ENCODE data around the gene RAP2A.

Gene RAP2A

DNA sequence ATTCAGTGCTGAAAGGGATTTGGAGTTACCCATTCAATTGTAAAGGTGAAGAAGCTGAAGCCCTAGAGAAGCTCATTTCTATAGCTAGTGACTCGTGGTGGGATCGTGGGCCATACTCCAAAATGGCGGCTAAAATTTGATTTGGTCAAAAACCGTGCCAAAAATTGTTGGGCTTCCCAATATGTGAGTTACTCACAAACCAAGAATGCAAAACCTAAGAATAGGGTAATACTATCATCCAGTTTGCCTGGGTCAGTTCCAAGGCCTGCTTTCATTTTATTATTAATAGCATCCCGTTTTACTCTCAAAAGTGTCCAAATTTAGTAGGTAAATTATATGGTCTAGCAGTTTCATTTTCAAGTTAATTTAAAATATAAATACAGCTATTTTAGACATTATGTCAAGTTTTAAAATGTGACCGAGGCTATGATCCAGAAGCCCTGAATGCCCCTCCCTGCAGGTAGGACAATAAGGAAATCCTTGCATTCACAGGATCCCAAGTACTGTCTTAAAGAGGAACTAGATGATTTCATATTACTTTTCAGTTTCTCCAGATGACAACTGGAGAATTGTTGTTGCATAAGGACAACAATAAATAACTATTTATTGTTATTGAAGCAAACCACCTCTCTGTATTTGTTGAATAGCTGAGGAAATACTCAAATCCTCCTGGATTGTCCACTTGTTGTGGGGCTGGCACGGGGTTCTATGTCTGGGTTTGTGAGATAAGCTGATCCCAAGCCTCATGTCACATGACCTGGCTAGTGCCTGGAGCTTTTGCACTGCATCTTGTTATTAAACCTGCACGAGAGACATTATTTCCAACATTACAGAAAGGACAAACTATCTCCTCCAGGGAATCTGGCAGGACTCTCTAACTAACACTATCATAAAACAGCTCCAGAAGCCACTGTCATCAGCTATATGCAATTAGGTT, 11.6 kb upstream of the RAP2A start:
- peak; percentile 23 for DNase-seq (ENCODE audit: low read depth, low spot score)

GRCh38 chr13:97423300-97424045, 10.5 kb upstream of the RAP2A start:
- no peak for DNase-seq (ENCODE audit: low read depth, low spot score)

DNA sequence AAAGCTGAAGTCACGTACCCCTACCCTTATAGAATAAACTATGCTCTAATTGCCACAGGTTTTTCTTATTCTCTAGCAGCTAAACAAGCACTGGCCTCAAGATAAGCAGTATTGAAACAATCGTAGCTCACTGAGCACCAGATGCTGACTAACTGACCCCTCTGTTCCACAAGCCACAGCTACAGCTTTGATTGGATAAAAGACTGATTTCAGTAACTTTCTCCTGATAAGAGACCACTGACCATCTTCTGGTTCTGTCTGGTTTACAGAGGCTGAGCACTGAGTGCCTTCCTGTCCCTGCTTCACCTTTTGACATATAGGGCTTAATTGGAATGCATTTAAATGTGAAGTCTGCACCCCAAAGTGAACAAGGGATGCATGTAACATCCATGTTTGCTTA, 8.4 kb upstream of the RAP2A start:
- DNase-seq (ENCODE audit: low read depth, low spot score): no peak

GRCh38 chr13:97426695-97427094, 7.3 kb upstream of the RAP2A start:
- no peak for DNase-seq (ENCODE audit: low read depth, low spot score)

- DNase-seq (ENCODE audit: low read depth, low spot score): peak; percentile 55
Measured at GRCh38 chr13:97429681-97430081, 4.3 kb upstream of the RAP2A start.

DNA sequence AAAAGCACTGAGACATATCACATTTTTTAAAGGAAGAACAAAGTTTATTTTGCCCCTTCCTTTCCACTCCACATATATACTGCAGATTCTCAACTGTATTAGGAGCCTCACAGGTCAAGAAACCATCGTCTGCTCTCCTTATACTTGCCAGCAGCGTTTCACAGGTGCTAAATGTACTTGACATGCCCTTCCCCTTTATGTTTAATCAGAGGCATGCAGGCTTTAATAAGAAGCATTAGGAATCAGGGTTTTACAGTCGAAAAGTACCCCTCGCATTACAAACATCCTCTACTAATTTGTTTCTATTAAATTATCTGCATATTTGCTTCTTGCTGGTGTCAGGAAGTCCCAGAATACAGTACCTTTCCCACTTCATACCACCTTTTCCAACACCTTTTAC, 3.7 kb upstream of the RAP2A start:
- DNase-seq (ENCODE audit: low read depth, low spot score): no peak

- no peak for DNase-seq (ENCODE audit: low read depth, low spot score)
Measured at GRCh38 chr13:97431171-97431764, 2.7 kb upstream of the RAP2A start.

GRCh38 chr13:97432232-97432916, 1.6 kb upstream of the RAP2A start:
- DNase-seq (ENCODE audit: low read depth, low spot score): peak; percentile 21

DNA sequence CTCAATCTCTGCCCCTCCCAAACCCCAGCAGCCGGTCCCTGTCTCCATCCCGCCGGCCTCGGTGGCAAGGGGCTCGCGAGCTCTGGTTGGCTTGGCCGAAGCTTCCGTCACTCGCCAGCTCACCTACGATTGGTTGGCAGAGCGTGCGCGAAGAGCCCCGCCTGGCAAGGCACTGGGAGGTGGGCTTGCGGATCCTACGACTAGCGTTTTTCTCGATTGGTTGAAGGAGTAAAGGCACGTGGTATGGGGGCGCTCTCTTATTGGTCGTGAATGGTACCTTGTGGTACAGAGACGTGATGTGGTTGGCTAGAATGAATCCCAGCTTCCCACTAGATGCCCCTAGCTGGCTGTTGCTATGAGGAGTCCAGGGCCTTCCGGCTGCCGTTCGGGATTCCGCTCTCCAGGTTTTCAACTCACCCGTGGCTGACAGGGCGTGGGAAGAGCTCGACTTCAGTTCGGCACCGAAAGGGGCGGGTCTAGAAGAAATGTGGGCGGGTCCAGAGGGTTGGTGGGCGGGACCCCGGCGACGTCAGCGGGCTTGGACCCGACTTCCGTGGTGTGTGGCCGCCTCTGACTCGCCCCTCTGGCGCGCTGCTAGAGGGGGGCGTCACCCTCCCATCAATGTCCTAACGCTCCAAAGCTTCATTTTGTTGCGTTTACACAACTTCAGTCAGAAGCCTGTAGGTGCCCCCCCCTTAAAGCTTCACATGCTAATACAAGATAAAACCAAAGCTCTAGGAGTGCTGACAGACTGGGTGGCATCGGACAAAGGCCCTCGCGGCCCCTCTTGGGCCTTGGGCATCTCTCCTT, 847 bp upstream of the RAP2A start:
- DNase-seq (ENCODE audit: low read depth, low spot score): peak; percentile 100

DNA sequence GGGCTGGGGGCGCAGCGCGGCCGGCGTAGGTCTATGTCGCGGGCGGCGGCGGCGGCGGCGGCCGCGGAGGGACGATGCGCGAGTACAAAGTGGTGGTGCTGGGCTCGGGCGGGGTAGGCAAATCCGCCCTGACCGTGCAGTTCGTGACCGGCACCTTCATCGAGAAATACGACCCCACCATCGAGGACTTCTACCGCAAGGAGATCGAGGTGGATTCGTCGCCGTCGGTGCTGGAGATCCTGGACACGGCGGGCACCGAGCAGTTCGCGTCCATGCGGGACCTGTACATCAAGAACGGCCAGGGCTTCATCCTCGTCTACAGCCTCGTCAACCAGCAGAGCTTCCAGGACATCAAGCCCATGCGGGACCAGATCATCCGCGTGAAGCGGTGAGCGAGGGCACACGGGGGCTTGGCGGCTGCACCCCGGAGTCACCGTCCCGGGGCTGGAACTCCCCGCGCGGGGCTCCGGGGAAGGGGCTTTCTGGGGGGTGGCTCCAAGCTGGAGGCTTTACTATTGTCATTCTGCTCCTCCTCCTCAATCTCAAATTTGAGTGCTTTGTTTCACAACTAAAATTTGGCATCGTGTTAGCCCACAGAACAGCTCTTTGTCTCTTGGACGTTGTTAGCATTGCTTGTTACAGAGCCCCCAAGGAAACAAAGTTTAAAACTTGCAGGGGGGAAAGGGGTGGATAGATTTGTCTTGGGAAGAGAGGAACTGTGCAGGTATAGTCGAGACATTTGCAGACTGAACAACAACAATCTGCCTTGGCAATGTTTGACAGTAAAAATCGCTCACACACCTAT, 630 bp downstream of the RAP2A start:
- peak; percentile 68 for DNase-seq (ENCODE audit: low read depth, low spot score)

DNA sequence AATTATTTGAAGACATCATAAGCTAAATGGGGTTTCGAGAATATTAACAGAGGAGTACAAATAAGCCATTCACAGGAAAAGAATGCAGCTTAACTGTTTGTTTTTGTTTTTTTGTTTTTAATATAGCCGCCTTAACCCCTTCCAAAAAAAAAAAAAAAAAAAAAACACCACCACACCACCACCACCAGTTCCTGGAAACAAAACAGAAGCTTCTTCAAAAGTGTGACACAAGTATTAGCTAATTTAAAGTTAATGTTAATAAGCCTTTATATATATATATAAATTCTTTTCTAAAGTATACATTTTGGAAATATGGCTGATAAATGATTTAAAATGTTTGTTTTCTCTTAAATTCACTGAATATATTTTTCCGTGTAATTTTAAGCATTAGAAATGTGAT, 1.4 kb downstream of the RAP2A start:
- no peak for DNase-seq (ENCODE audit: low read depth, low spot score)

- peak; percentile 25 for DNase-seq (ENCODE audit: low read depth, low spot score)
Measured at GRCh38 chr13:97435794-97436193, 1.8 kb downstream of the RAP2A start.

DNA sequence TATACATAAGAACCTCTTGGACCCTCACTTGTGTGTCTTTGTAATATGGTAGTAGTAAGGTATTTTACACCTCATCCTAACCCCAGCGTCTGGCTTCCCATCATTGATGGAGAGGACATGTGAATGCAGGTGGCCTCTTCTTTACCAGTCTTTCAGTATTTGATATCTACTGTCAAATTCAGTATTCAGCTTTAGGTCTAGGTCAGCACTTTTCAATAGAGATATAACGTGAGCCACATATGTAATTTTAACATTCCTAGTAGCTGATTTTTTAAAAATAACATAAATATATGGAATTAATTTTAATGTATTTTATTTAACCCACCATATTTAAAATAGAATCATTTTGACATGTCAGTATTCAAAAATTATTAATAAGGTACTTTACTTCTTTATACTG, 2.9 kb downstream of the RAP2A start:
- DNase-seq (ENCODE audit: low read depth, low spot score): no peak

GRCh38 chr13:97437729-97438128, 3.8 kb downstream of the RAP2A start:
- no peak for DNase-seq (ENCODE audit: low read depth, low spot score)

DNA sequence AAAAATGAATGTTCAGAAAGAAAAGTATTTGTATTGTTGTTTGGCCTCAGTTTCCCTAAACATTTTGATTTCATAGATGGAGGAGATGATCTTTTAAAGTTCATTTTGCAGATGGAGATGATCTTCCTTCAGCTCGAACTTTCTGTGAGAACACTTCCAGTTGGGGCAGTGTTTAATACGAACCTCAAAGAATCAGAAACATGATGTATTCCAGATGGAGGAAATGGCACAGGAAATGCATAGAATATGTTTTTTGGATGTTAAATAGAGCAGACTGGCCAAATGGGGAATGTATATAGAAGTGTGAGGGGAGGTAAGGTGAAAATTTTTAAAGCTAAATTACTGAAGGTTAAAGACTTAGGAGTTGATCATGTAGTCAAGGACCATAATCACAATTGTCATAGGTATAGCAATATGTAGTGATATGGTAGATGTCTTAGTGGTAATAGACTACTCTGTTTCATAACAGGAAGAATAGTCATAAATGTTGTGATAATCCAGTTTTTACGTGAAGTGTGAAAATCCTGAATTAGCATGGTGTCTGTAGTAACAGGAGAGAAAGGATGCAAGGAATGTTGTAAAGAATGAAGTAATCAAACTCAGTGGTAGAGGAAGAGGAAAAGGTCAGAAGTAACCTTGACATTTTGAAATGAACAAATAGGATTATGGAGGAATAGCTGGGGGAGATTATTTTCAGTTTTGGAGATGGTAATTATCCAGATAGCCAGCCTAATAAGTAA, 5.1 kb downstream of the RAP2A start:
- DNase-seq (ENCODE audit: low read depth, low spot score): no peak

DNA sequence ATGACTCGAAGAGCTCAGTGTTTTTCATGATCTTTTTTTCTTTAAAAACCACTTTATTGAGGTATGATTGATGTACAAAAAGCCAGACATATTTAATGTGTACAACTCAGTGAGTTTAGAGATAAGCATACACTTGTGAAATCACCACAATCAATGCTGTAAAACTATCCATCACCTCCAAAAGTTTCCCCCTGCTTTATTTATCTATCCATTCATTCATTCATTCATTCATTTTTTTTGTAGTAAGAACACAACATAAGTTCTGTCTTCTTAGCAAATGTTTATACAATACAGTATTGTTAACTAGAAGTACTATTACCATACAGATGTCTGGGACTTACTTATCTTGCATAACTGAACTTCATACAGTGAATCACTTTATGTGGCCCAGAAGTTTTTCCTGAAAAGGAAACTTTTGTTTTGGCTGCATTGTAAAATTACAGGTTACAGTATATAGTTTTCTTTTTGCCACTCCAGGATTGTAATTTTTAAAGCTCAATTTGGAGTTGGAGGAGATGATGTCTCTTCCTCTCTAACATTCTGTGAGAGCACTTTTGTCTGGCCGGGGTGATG, 6.7 kb downstream of the RAP2A start:
- DNase-seq (ENCODE audit: low read depth, low spot score): no peak

DNA sequence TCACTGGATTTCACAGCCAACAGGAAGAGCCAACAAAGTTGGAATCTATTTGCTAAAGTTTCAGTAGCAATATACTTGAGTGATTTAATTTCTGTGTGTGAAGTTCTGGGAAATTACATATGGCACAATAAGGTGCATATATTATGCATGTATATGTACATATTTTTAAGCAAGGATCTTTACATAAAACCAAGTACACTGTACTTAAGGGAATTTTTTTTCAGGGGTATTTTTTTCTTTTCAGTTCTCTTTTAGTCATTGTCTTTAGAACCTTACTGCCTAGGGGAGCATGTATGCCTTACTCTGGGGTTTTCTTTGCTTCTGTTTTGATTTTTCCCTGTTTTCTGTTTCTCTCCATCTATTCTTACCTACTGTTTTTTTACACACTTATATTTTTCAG, 7.4 kb downstream of the RAP2A start:
- no peak for DNase-seq (ENCODE audit: low read depth, low spot score)

DNA sequence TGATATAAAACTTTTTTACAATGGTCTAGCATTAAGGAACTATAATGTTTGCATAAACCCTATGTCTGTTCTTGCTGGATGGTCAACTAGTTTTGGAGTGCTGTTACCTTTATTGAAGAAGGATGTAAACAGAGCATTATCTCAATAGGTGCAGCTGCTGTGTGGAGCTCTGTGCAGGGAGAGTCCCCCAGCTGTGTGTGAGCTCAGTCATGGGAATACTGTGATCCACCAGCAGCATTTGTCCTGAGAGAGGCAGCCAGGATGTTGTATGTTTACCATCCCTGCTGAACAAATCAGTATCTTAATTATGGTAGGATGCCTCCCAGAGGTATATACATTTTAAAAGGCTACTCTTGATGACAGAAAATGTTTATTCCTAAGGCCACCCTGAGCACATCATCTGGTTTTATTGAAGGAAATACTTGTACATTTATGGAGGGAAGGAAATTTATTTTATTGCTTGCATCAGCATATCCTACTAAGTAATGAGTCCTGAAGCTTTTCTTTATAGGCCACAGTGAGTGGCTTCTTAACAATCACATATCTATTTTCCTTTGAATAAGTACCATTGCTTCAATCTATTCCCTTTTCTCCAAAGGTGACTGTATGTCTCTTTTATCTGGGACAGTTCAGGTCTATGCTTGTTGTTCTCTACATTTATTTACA, 11.7 kb downstream of the RAP2A start:
- DNase-seq (ENCODE audit: low read depth, low spot score): no peak

DNA sequence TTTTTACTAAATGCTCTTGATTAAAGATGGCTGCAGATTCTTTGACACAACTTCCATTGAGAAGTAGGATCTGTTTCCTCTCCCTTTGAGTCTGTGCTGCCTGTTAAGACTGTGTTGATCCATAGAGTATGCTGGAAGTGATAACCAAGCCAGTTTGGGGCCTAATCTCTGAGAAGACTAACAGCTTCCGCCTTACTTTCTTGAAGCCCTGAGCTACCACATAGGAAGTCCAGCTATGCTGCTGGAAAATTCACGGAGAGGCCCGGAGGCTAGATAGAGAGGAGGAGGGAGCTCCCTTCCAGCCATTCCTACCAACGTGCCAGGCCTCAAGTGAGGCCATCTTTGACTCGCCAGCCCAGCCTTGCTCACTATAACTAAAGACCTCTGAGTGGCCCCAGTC, 12.5 kb downstream of the RAP2A start:
- DNase-seq (ENCODE audit: low read depth, low spot score): no peak

Measured in astrocyte of the hippocampus (primary cell).